CD8-positive, alpha-beta memory T cell (primary cell): Measurements from ENCODE around the gene KCNJ10. TPM values are rescaled to one million over a fixed set of nuclear protein-coding genes. Genes with fewer than 3 reads are reported as not detected.

ENCODE experiments used
- CTCF ChIA-PET: fragments of 350-600 bp; sonication (Branson Sonifier 250); formaldehyde crosslinking; loops from one replicate; lab custom pipeline; 2021; ENCODE audit warnings: antibody characterized with exemption; lab: Charles Lee
- POLR2A ChIA-PET: fragments of 350-600 bp; sonication (Branson Sonifier 250); formaldehyde crosslinking; loops from one replicate; lab custom pipeline; 2021; ENCODE audit warnings: antibody characterized with exemption; lab: Charles Lee
- DNase-seq, 5 donors: peaks; one replicate each; pipeline versions ENCODE4 v3.0.0 to v3.0.0-alpha.2; 2020 to 2022; ENCODE audit warnings: mixed read lengths in 1 of 5
- H3K27ac ChIP-seq: one replicate; pipeline ENCODE4 v1.7.0; 2013; ENCODE audit warnings: low read depth, mild to moderate bottlenecking, low read length, moderate library complexity
- H3K27me3 ChIP-seq: 2 replicates; pipeline ENCODE4 v1.7.0; 2013; ENCODE audit warnings: low read length, mild to moderate bottlenecking; ENCODE audit not compliant: insufficient read depth, poor library complexity, severe bottlenecking
- H3K36me3 ChIP-seq: 2 replicates; pipeline ENCODE4 v1.7.0; 2013; ENCODE audit warnings: mild to moderate bottlenecking, low read length, moderate library complexity; ENCODE audit not compliant: insufficient read depth
- H3K4me1 ChIP-seq: 2 replicates; pipeline ENCODE4 v1.7.0; 2013; ENCODE audit warnings: mild to moderate bottlenecking, low read length, moderate library complexity; ENCODE audit not compliant: insufficient read depth
- H3K4me3 ChIP-seq: 2 replicates; pipeline ENCODE4 v1.7.0; 2013; ENCODE audit warnings: mild to moderate bottlenecking, low read length
- H3K9me3 ChIP-seq: 2 replicates; pipeline ENCODE4 v1.7.0; 2013; ENCODE audit warnings: mild to moderate bottlenecking, low read length
- H3K27ac Mint-ChIP-seq, 8 donors: one replicate each; pipeline ENCODE4 v1.8.0; 2020 to 2021; ENCODE audit warnings: mixed read lengths in 8 of 8, mild to moderate bottlenecking in 6 of 8, inconsistent platforms in 3 of 8, moderate library complexity in 3 of 8
- H3K27me3 Mint-ChIP-seq, 2 donors: one replicate each; pipeline ENCODE4 v1.8.0; 2020 to 2021; ENCODE audit warnings: mixed read lengths in 2 of 2, mild to moderate bottlenecking in 1 of 2, moderate library complexity in 1 of 2
- H3K36me3 Mint-ChIP-seq, 3 donors: one replicate each; pipeline ENCODE4 v1.8.0; 2020 to 2021; ENCODE audit warnings: mixed read lengths in 3 of 3, inconsistent platforms in 1 of 3, mild to moderate bottlenecking in 1 of 3
- H3K4me1 Mint-ChIP-seq, 3 donors: one replicate each; pipeline ENCODE4 v1.8.0; 2020 to 2021; ENCODE audit warnings: mixed read lengths in 3 of 3, inconsistent platforms in 1 of 3, mild to moderate bottlenecking in 1 of 3
- H3K4me3 Mint-ChIP-seq, 7 donors: one replicate each; pipeline ENCODE4 v1.8.0; 2020 to 2021; ENCODE audit warnings: mixed read lengths in 7 of 7, mild to moderate bottlenecking in 6 of 7, moderate library complexity in 4 of 7, inconsistent platforms in 2 of 7
- H3K9me3 Mint-ChIP-seq, 5 donors: one replicate each; pipeline ENCODE4 v1.8.0; 2020 to 2022; ENCODE audit warnings: mixed read lengths in 5 of 5, mild to moderate bottlenecking in 3 of 5, moderate library complexity in 2 of 5, inconsistent platforms in 1 of 5
- polyA plus RNA-seq: library from polyadenylated mRNA; unstranded; fragments of 300-500 nt; fragmentation: Illumina TruSeq; gene quantifications from one replicate; pipeline ENCODE4 v1.2.3, GENCODE V29; 2021
- total RNA-seq, 2 experiments: library from RNA; stranded (reverse); gene quantifications; one replicate each; pipeline ENCODE4 v1.2.3, GENCODE V29; 2021

Gene KCNJ10
- total and polyA plus RNA-seq, 3 experiments from 2014 or later = 0.13 TPM; not detected in 2

DNA sequence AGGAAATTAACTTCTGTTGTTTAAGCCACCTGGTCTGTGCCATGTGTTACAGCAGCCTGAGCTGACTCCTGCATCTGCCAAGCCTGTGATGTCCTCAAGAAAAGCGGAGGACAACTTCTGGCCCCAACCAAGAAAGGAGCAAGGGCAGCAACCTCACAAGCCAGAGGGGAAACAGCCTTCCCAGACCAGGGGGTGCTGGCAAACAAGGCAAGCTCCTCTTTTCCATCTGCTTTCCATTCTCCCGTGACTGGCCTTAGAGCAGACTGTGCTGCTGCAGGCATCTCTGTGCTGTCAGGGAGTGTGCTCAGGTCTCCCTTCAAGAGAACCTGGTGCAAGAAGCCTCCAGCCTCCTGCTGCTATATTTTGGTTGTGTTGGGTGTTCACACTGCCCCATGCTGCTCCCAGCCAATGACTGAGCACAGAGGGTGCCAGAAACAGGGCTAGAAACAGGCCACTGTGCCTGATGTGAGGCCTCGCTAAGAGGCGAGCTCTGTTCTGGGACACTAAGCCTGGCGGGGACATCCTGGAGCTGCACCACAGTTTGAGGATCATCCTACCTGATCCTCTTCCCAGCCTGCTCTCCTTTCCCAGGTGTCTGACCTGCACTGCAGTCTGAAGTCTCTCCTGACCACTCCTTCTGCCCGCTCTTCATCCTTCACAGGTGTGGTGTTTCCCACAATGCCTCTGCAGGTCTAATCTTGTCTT is 88.5 kb downstream of the KCNJ10 start:
- Histone ChIP-seq H3K27ac (no peak overlapping the region), H3K4me1 (no peaks in the 10 kb centered on the region), H3K36me3 (no peaks in the 10 kb centered on the region), H3K9me3 (no peaks in the 10 kb centered on the region), H3K27me3 (no peaks in the 10 kb centered on the region), H3K4me3 (no peak overlapping the region)
- no peak overlapping the region for H3K27ac Mint-ChIP-seq
- ChIA-PET POLR2A (no interaction called here), CTCF (no interaction called here)
- H3K36me3 Mint-ChIP-seq = no peaks in the 10 kb centered on the region
- H3K9me3 Mint-ChIP-seq = no peaks in the 10 kb centered on the region
- no peak overlapping the region for H3K4me3 Mint-ChIP-seq
- H3K4me1 Mint-ChIP-seq = no peaks in the 10 kb centered on the region
- DNase-seq = no peak
- peaks cover 13 to 57% of the 10 kb centered on the region in 2 donors for H3K27me3 Mint-ChIP-seq

DNA sequence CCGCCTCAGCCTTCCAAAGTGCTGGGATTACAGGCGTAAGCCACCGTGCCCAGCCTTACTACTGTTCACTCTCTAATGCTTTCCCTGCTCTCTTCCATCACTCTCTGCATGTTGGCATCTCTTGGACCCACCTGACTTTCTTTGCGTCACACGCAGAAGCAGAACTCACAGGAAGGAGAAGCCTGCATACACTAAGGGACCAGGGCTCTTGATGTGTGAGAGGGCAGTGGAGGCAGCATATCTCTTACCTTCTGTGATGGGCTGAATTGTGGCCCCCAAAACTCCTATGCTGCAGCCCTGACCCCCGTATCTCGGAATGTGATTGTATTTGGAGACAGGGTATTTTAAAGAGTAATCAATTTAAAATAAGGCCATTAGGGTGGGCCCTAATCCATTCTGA is 89.2 kb downstream of the KCNJ10 start:
- H3K36me3 ChIP-seq = no peaks in the 10 kb centered on the region
- no peaks in the 10 kb centered on the region for H3K4me1 ChIP-seq
- no peaks in the 10 kb centered on the region for H3K27me3 ChIP-seq
- Mint-ChIP-seq H3K9me3 (no peaks in the 10 kb centered on the region), H3K27me3 (peaks cover 11 to 52% of the 10 kb centered on the region in 2 donors), H3K27ac (no peak overlapping the region), H3K4me3 (no peak overlapping the region), H3K36me3 (no peaks in the 10 kb centered on the region), H3K4me1 (no peaks in the 10 kb centered on the region)
- no peaks in the 10 kb centered on the region for H3K9me3 ChIP-seq
- H3K4me3 ChIP-seq = no peak overlapping the region
- no peak overlapping the region for H3K27ac ChIP-seq
- DNase-seq = no peak
- ChIA-PET CTCF (no interaction called here), POLR2A (no interaction called here)

DNA sequence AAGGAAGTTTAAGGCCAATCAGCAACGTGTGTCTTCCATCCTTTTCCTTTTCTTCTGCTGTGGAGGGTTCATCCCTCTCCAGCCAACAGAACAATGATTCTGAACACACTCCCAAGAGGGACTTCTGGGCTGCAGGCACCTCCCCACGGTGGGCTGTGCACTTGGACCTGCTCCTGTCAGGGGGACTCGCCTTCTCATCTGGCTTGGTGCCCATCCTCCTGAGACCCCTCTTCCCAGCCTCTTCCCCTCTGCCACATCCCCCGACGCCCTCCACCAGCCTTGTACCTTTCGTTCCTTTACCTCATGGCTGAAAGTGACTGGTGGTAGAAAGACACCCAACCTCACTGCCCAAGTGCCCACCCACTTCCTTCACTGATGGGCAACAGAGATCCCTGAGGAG is 89.9 kb downstream of the KCNJ10 start:
- POLR2A ChIA-PET = no interaction called here
- Mint-ChIP-seq H3K27me3 (peaks cover 11 to 49% of the 10 kb centered on the region in 2 donors), H3K9me3 (no peaks in the 10 kb centered on the region), H3K4me3 (no peak overlapping the region), H3K4me1 (no peaks in the 10 kb centered on the region), H3K36me3 (no peaks in the 10 kb centered on the region), H3K27ac (no peak overlapping the region)
- Histone ChIP-seq H3K4me3 (no peak overlapping the region), H3K36me3 (no peaks in the 10 kb centered on the region), H3K4me1 (no peaks in the 10 kb centered on the region), H3K9me3 (no peaks in the 10 kb centered on the region), H3K27me3 (no peaks in the 10 kb centered on the region), H3K27ac (no peak overlapping the region)
- DNase-seq = no peak
- CTCF ChIA-PET = no interaction called here

DNA sequence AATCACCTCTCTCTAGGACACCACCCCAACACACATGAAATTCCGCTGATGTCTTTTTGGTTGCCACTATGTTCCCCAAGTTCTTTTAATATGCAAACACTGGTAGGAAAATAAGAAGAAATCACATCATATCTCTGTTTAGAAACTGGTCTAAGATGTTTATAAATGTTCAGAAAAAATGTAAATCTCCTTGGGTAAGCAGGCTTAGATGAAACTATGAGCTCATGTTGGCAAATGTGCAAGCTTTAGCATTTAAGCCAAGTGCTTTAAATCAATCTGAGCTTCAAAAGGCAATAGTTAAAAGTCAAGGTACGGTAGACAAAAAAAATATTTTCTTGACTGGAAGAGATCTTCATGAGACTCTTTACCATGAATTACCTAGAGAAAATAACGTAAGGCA is 90.7 kb downstream of the KCNJ10 start:
- Mint-ChIP-seq H3K27ac (no peak overlapping the region), H3K4me1 (no peaks in the 10 kb centered on the region), H3K27me3 (peaks cover 11 to 45% of the 10 kb centered on the region in 2 donors), H3K4me3 (no peak overlapping the region), H3K36me3 (no peaks in the 10 kb centered on the region), H3K9me3 (no peaks in the 10 kb centered on the region)
- Histone ChIP-seq H3K4me1 (no peaks in the 10 kb centered on the region), H3K27ac (no peak overlapping the region), H3K27me3 (no peaks in the 10 kb centered on the region), H3K9me3 (no peaks in the 10 kb centered on the region), H3K4me3 (no peak overlapping the region), H3K36me3 (no peaks in the 10 kb centered on the region)
- no peak for DNase-seq
- POLR2A ChIA-PET = no interaction called here
- CTCF ChIA-PET = no interaction called here

DNA sequence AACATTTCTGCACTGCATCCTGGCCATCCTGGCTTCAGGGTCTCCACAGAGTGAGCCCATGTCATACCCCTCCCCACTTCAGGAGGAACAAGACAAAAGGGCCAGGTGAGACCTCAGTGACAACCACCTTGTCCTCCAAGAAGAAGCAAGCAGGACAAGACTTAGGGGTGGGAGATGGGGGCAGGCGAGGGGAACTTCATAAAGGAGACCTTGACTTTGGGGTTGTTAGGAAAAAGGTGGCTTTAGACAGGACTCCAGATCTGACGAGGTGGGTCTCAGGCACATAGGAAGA is 91.9 kb downstream of the KCNJ10 start:
- no peak for DNase-seq
- H3K4me1 ChIP-seq = no peaks in the 10 kb centered on the region
- no peaks in the 10 kb centered on the region for H3K9me3 ChIP-seq
- no peak overlapping the region for H3K27ac ChIP-seq
- no peaks in the 10 kb centered on the region for H3K27me3 ChIP-seq
- H3K4me3 ChIP-seq = no peak overlapping the region
- Mint-ChIP-seq H3K27me3 (peaks cover 11 to 39% of the 10 kb centered on the region in 2 donors), H3K36me3 (no peaks in the 10 kb centered on the region), H3K4me1 (no peaks in the 10 kb centered on the region), H3K4me3 (no peak overlapping the region), H3K9me3 (no peaks in the 10 kb centered on the region), H3K27ac (no peak overlapping the region)
- no peaks in the 10 kb centered on the region for H3K36me3 ChIP-seq
- POLR2A ChIA-PET = no interaction called here
- CTCF ChIA-PET = interaction anchor here (2.1 kb wide), 1 partner anchor 30 kb away, joined by 7 read pairs; no protein-coding TSS in a partner anchor

DNA sequence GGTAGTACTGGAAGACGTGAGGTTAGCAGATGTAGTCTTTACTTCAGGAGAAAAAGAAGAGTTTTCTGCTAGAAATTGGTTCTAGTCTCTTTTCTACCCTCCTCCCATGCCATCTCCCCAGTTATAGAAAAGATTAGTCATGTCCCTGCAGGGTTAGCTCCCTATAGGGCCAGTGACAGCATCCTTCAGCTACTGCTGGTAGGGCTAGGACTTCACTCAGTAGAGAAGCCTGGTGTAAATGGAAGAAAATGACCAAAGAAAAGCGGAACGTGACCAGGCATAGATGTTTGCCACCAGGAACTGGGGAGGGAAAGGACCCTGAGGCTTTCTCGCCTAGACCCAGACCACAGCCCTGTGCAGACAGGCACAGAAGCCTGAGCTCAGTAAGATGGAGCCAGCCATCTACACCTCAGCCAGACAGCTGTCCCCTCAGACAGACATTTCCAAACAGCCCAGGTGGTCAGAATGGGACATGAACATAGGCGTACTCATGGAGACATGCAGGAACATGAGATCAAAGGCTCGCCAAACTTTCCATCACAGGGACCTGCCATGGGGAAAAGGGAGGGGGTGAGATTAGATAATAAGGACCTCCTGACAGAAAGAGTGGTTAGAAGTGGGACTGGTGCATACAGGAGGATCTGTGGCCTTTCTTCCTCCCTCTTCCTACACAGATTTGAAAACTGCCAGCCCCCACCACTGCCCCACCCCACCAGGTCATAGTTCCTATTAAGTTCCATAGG is 92.4 kb downstream of the KCNJ10 start:
- ChIA-PET POLR2A (no interaction called here), CTCF (interaction anchor here (2.1 kb wide), 1 partner anchor 31 kb away, joined by 7 read pairs; no protein-coding TSS in a partner anchor)
- no peak overlapping the region for H3K4me3 Mint-ChIP-seq
- no peaks in the 10 kb centered on the region for H3K9me3 Mint-ChIP-seq
- Histone ChIP-seq H3K27ac (no peak overlapping the region), H3K27me3 (no peaks in the 10 kb centered on the region), H3K4me1 (no peaks in the 10 kb centered on the region), H3K4me3 (no peak overlapping the region), H3K36me3 (no peaks in the 10 kb centered on the region), H3K9me3 (no peaks in the 10 kb centered on the region)
- H3K4me1 Mint-ChIP-seq = no peaks in the 10 kb centered on the region
- H3K27me3 Mint-ChIP-seq = peaks cover 9 to 37% of the 10 kb centered on the region in 2 donors
- no peaks in the 10 kb centered on the region for H3K36me3 Mint-ChIP-seq
- DNase-seq = no peak
- no peak overlapping the region for H3K27ac Mint-ChIP-seq

DNA sequence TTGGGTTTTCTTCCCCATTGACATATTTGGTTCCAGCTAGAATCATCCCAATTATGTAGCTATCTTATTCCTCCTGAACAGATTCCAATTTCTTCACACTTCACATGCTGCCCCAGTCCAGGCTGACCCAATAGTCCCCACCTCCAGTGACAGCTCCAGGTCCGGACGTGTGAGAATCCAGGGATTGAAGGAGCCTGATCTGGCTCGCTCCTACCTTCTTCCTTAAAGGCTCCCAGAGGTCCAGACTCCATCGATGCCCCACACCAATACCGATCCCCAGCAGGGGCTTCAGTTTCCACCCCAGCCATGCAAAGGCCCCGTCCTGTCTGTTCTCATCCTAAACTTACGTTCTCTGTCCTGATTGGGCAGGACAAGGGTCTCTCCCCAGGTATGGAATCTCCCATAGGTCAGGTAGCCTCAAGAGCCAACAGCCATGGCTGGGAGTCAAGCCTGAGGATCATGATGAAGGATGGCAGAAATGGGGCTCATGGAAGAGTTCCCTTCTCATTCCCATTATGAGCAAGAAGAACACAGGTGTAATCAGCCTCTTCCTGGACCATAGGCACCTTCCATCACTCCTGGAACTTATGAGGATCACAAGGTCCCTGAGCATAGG is 95.5 kb downstream of the KCNJ10 start:
- Histone ChIP-seq H3K27me3 (peaks cover 9% of the 10 kb centered on the region), H3K4me3 (no peak overlapping the region), H3K9me3 (no peaks in the 10 kb centered on the region), H3K27ac (no peak overlapping the region), H3K4me1 (no peaks in the 10 kb centered on the region), H3K36me3 (no peaks in the 10 kb centered on the region)
- Mint-ChIP-seq H3K4me3 (no peak overlapping the region), H3K27ac (no peak overlapping the region), H3K36me3 (no peaks in the 10 kb centered on the region), H3K4me1 (no peaks in the 10 kb centered on the region), H3K27me3 (peaks cover 6 to 39% of the 10 kb centered on the region in 2 donors), H3K9me3 (no peaks in the 10 kb centered on the region)
- POLR2A ChIA-PET = no interaction called here
- DNase-seq = no peak
- CTCF ChIA-PET = no interaction called here

DNA sequence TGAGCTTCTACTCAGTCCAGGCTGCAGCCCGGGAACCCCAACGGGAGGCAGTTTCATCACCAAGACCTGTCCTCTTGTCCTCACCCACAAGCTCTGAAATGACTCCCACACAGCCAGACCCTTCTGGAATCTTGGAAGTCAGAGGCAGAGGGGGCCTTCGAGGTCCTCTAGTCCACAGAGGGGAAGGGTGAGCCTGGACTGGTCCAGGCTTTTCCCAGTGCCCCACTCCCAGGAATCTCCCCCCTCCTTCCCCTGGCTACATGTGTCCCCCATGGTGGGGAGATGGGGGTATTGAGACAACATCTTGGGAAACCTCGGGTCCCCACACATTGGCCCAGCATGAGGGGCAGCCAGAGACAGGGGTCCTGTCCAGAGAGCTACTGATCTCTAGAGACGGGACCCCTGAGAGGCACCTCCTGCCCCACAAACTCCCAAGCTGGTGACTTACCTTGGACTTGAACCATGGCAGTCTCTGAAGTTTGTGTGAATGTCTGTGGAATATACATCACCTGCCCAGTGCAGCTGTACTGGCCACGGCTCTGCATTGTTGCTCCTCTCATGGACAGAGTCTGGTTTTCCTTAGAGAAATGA is 96.5 kb downstream of the KCNJ10 start:
- POLR2A ChIA-PET = no interaction called here
- Histone ChIP-seq H3K4me1 (no peaks in the 10 kb centered on the region), H3K27me3 (peaks cover 9% of the 10 kb centered on the region), H3K9me3 (no peaks in the 10 kb centered on the region), H3K36me3 (no peaks in the 10 kb centered on the region), H3K27ac (no peak overlapping the region), H3K4me3 (no peak overlapping the region)
- CTCF ChIA-PET = interaction anchor here (0.7 to 1.6 kb wide), 2 partner anchors 34 to 37 kb away, joined by 3 read pairs; no protein-coding TSS in a partner anchor
- Mint-ChIP-seq H3K27ac (no peak overlapping the region), H3K27me3 (peaks cover 12 to 38% of the 10 kb centered on the region in 2 donors), H3K9me3 (peaks cover 0 to 1% (median 0%) of the 10 kb centered on the region in 5 donors), H3K36me3 (no peaks in the 10 kb centered on the region), H3K4me1 (no peaks in the 10 kb centered on the region), H3K4me3 (no peak overlapping the region)
- no peak for DNase-seq
